A673 (cell line): Measurements from ENCODE around the gene ZFP42. TPM values are rescaled to one million over a fixed set of nuclear protein-coding genes. Genes with fewer than 3 reads are reported as not detected.

Experiments used
- BruUV-seq: library from RNA; stranded (reverse); fragments of 400-500 nt; replicated peaks from 2 replicates; lab custom pipeline; 2021; lab: Mats Ljungman, UMichigan
- CTCF ChIA-PET: fragments of 300-600 bp; sonication (Branson Sonifier 250); formaldehyde crosslinking; loops from one replicate; lab custom pipeline; 2022; ENCODE audit warnings: antibody characterized with exemption; lab: Charles Lee
- POLR2A ChIA-PET: fragments of 300-600 bp; sonication (Branson Sonifier 250); formaldehyde crosslinking; loops from one replicate; lab custom pipeline; 2022; ENCODE audit warnings: antibody characterized with exemption; ENCODE audit not compliant: low non-redundant PET; lab: Charles Lee
- DNase-seq: peaks from one replicate; pipeline ENCODE4 v3.0.0-alpha.2; 2015; ENCODE audit warnings: low spot score
- H3K27ac ChIP-seq: fragments of 200-600 bp; sonication (generic); 2 replicates; pipeline ENCODE4 v1.5.1; 2016; ENCODE audit warnings: mixed run types, low read depth, mild to moderate bottlenecking, mixed read lengths, antibody characterized with exemption, low read length; ENCODE audit not compliant: poor library complexity, severe bottlenecking
- H3K27me3 ChIP-seq: fragments of 200-600 bp; sonication (generic); replicated peaks from 2 replicates; pipeline ENCODE4 v1.6.1; 2017; ENCODE audit warnings: mixed run types, low read depth, mild to moderate bottlenecking, mixed read lengths, antibody characterized with exemption, low read length; ENCODE audit not compliant: insufficient read depth, poor library complexity
- H3K36me3 ChIP-seq: fragments of 200-600 bp; sonication (generic); 2 replicates; pipeline ENCODE4 v1.6.1; 2016; ENCODE audit warnings: mixed run types, mild to moderate bottlenecking, mixed read lengths, antibody characterized with exemption, low read length; ENCODE audit not compliant: insufficient read depth, poor library complexity, severe bottlenecking
- H3K4me1 ChIP-seq: fragments of 200-600 bp; sonication (generic); 2 replicates; pipeline ENCODE4 v1.6.1; 2017; ENCODE audit warnings: mixed run types, mild to moderate bottlenecking, mixed read lengths, antibody characterized with exemption, low read length; ENCODE audit not compliant: insufficient read depth, poor library complexity, severe bottlenecking
- H3K4me3 ChIP-seq: fragments of 200-600 bp; sonication (generic); 2 replicates; pipeline ENCODE4 v1.5.1; 2016; ENCODE audit warnings: low read depth, mixed run types, mild to moderate bottlenecking, mixed read lengths, low read length; ENCODE audit not compliant: poor library complexity, severe bottlenecking
- H3K9me3 ChIP-seq: fragments of 200-600 bp; sonication (generic); 2 replicates; pipeline ENCODE4 v1.6.1; 2016; ENCODE audit warnings: mixed run types, low read depth, mild to moderate bottlenecking, mixed read lengths, antibody characterized with exemption, low read length; ENCODE audit not compliant: poor library complexity, severe bottlenecking
- EZH2 ChIP-seq: fragments of 200-600 bp; sonication (generic); IDR thresholded peaks from 2 replicates; pipeline ENCODE4 v1.6.1; 2017; ENCODE audit warnings: borderline replicate concordance, low read depth, mild to moderate bottlenecking, mixed read lengths, antibody characterized with exemption, low read length; ENCODE audit not compliant: poor library complexity, severe bottlenecking
- intact Hi-C: fragments of 100-400 bp; cut with micrococcal nuclease; formaldehyde crosslinking; loops from one replicate; pipeline ENCODE4 v1.10.0; 2022; ENCODE audit not compliant: unreplicated experiment
- total RNA-seq: library from RNA; stranded (reverse); gene quantifications from 2 replicates; pipeline ENCODE4 v1.2.3, GENCODE V29; 2021
- TF ChIP-seq, protein P1 (sequence below): fragments of 300-800, 200-600 bp; sonication (generic); conservative IDR thresholded peaks from 2 replicates; pipeline ENCODE4 v1.5.1; 2017; ENCODE audit warnings: low read depth, mild to moderate bottlenecking, antibody characterized with exemption, low read length, moderate library complexity, mixed read lengths

ZFP42 gene
- total RNA-seq, 1 experiment from 2014 or later = not detected

DNA sequence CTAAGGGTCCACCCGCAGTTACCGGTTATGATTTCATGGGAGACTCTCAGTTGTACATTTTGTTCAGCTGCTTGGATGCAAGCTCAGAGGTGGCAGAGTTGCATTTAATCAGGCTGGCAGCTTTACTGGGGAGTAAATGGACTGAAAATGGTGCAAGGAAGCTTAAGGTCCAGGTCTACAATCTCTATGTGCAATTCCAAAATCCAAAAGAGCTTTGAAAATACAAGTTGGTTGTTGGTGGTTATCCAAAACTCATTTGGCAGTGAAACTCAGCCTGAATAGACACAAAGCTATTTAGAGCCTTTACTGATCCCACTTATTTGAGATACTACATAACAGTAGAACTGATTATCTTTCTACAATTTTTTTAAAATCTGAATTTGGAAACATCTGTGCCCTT lies 11.8 kb upstream of the ZFP42 start:
- no peaks in the 10 kb centered on the region for H3K4me1 ChIP-seq
- H3K9me3 ChIP-seq = no peaks in the 10 kb centered on the region
- H3K27ac ChIP-seq = no peak overlapping the region
- intact Hi-C loops = no loop called here
- DNase-seq = no peak
- ChIA-PET CTCF (no interaction called here), POLR2A (no interaction called here)
- no peak for TF ChIP-seq EZH2
- TF ChIP-seq, protein P1, sequence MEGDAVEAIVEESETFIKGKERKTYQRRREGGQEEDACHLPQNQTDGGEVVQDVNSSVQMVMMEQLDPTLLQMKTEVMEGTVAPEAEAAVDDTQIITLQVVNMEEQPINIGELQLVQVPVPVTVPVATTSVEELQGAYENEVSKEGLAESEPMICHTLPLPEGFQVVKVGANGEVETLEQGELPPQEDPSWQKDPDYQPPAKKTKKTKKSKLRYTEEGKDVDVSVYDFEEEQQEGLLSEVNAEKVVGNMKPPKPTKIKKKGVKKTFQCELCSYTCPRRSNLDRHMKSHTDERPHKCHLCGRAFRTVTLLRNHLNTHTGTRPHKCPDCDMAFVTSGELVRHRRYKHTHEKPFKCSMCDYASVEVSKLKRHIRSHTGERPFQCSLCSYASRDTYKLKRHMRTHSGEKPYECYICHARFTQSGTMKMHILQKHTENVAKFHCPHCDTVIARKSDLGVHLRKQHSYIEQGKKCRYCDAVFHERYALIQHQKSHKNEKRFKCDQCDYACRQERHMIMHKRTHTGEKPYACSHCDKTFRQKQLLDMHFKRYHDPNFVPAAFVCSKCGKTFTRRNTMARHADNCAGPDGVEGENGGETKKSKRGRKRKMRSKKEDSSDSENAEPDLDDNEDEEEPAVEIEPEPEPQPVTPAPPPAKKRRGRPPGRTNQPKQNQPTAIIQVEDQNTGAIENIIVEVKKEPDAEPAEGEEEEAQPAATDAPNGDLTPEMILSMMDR = no peak
- H3K4me3 ChIP-seq = no peak overlapping the region
- peaks cover 4% of the 10 kb centered on the region for H3K27me3 ChIP-seq
- no TSS peak for BruUV-seq
- no peaks in the 10 kb centered on the region for H3K36me3 ChIP-seq

DNA sequence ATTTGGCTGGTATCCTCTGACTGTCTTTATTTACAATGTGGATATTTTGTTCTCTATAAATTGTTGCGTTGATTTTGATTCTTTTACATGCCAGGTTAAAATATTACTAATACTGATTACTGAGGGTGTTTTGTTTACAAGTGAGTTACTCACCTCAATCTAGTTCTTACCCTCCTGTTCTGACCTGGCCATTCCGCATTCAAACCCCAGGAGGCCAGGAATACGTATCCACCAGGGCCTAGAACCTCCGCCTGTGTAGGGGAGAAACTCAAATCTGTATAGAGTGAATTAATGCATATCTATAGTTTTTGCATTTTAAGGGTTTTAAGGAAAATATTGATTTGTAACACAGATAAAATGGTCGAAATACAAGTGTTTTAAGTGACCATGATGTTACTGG lies 2.6 kb upstream of the ZFP42 start:
- no TSS peak for BruUV-seq
- TF ChIP-seq EZH2 = no peak
- TF ChIP-seq, protein P1 = no peak
- H3K9me3 ChIP-seq = no peaks in the 10 kb centered on the region
- intact Hi-C loops = no loop called here
- ChIA-PET POLR2A (no interaction called here), CTCF (no interaction called here)
- no peak overlapping the region for H3K27ac ChIP-seq
- no peak for DNase-seq
- no peaks in the 10 kb centered on the region for H3K4me1 ChIP-seq
- H3K4me3 ChIP-seq = no peak overlapping the region
- no peaks in the 10 kb centered on the region for H3K36me3 ChIP-seq
- H3K27me3 ChIP-seq = no peaks in the 10 kb centered on the region

DNA sequence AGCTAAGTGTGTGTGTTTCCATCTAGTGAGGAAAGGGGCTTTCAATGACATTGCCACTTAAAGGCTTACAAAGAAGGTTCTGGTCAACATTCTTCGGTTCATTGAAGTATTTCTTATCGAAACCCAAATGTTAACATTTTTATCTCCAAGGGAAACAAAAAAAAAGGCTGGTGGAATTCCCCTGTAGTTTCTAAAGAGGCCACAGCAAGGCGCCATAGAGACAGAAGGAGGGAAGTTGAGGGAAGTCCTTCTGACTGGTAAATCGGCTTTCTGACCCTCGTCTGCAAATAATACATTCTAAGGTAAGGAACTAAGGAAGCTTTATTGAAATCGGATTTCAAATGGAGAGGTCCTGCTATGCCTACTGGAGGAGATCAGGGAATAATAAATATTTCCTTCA lies 1.7 kb upstream of the ZFP42 start:
- Histone ChIP-seq H3K4me3 (no peak overlapping the region), H3K27ac (no peak overlapping the region), H3K27me3 (no peaks in the 10 kb centered on the region), H3K4me1 (no peaks in the 10 kb centered on the region), H3K9me3 (no peaks in the 10 kb centered on the region), H3K36me3 (no peaks in the 10 kb centered on the region)
- TF ChIP-seq, protein P1 = peak; percentile 62
- TF ChIP-seq EZH2 = no peak
- CTCF ChIA-PET = interaction anchor here (0.6 to 0.7 kb wide), 3 partner anchors 181 to 458 kb away, joined by 3 to 8 read pairs (median 3); no protein-coding TSS in a partner anchor
- no TSS peak for BruUV-seq
- intact Hi-C loops = loop anchor here (2.0 kb wide), 1 partner anchor 387 kb away; no protein-coding TSS in a partner anchor
- POLR2A ChIA-PET = no interaction called here
- peak; percentile 56 for DNase-seq
